CD8-positive, alpha-beta memory T cell (primary cell): ENCODE measurements around the gene LRRIQ1. TPM values are rescaled to one million over a fixed set of nuclear protein-coding genes. Genes with fewer than 3 reads are reported as not detected.

Experiments used
- CTCF ChIA-PET: fragments of 350-600 bp; sonication (Branson Sonifier 250); formaldehyde crosslinking; loops from one replicate; lab custom pipeline; 2021; ENCODE audit warnings: antibody characterized with exemption; lab: Charles Lee
- POLR2A ChIA-PET: fragments of 350-600 bp; sonication (Branson Sonifier 250); formaldehyde crosslinking; loops from one replicate; lab custom pipeline; 2021; ENCODE audit warnings: antibody characterized with exemption; lab: Charles Lee
- DNase-seq, 5 donors: peaks; one replicate each; pipeline versions ENCODE4 v3.0.0 to v3.0.0-alpha.2; 2020 to 2022; ENCODE audit warnings: mixed read lengths in 1 of 5
- H3K27ac ChIP-seq: one replicate; pipeline ENCODE4 v1.7.0; 2013; ENCODE audit warnings: low read depth, mild to moderate bottlenecking, low read length, moderate library complexity
- H3K27me3 ChIP-seq: 2 replicates; pipeline ENCODE4 v1.7.0; 2013; ENCODE audit warnings: low read length, mild to moderate bottlenecking; ENCODE audit not compliant: insufficient read depth, poor library complexity, severe bottlenecking
- H3K36me3 ChIP-seq: 2 replicates; pipeline ENCODE4 v1.7.0; 2013; ENCODE audit warnings: mild to moderate bottlenecking, low read length, moderate library complexity; ENCODE audit not compliant: insufficient read depth
- H3K4me1 ChIP-seq: 2 replicates; pipeline ENCODE4 v1.7.0; 2013; ENCODE audit warnings: mild to moderate bottlenecking, low read length, moderate library complexity; ENCODE audit not compliant: insufficient read depth
- H3K4me3 ChIP-seq: 2 replicates; pipeline ENCODE4 v1.7.0; 2013; ENCODE audit warnings: mild to moderate bottlenecking, low read length
- H3K9me3 ChIP-seq: 2 replicates; pipeline ENCODE4 v1.7.0; 2013; ENCODE audit warnings: mild to moderate bottlenecking, low read length
- H3K27ac Mint-ChIP-seq, 8 donors: one replicate each; pipeline ENCODE4 v1.8.0; 2020 to 2021; ENCODE audit warnings: mixed read lengths in 8 of 8, mild to moderate bottlenecking in 6 of 8, inconsistent platforms in 3 of 8, moderate library complexity in 3 of 8
- H3K27me3 Mint-ChIP-seq, 2 donors: one replicate each; pipeline ENCODE4 v1.8.0; 2020 to 2021; ENCODE audit warnings: mixed read lengths in 2 of 2, mild to moderate bottlenecking in 1 of 2, moderate library complexity in 1 of 2
- H3K36me3 Mint-ChIP-seq, 3 donors: one replicate each; pipeline ENCODE4 v1.8.0; 2020 to 2021; ENCODE audit warnings: mixed read lengths in 3 of 3, inconsistent platforms in 1 of 3, mild to moderate bottlenecking in 1 of 3
- H3K4me1 Mint-ChIP-seq, 3 donors: one replicate each; pipeline ENCODE4 v1.8.0; 2020 to 2021; ENCODE audit warnings: mixed read lengths in 3 of 3, inconsistent platforms in 1 of 3, mild to moderate bottlenecking in 1 of 3
- H3K4me3 Mint-ChIP-seq, 7 donors: one replicate each; pipeline ENCODE4 v1.8.0; 2020 to 2021; ENCODE audit warnings: mixed read lengths in 7 of 7, mild to moderate bottlenecking in 6 of 7, moderate library complexity in 4 of 7, inconsistent platforms in 2 of 7
- H3K9me3 Mint-ChIP-seq, 5 donors: one replicate each; pipeline ENCODE4 v1.8.0; 2020 to 2022; ENCODE audit warnings: mixed read lengths in 5 of 5, mild to moderate bottlenecking in 3 of 5, moderate library complexity in 2 of 5, inconsistent platforms in 1 of 5
- polyA plus RNA-seq: library from polyadenylated mRNA; unstranded; fragments of 300-500 nt; fragmentation: Illumina TruSeq; gene quantifications from one replicate; pipeline ENCODE4 v1.2.3, GENCODE V29; 2021
- total RNA-seq, 2 experiments: library from RNA; stranded (reverse); gene quantifications; one replicate each; pipeline ENCODE4 v1.2.3, GENCODE V29; 2021

Gene LRRIQ1
- total and polyA plus RNA-seq, 3 experiments from 2014 or later = 0.07 TPM; not detected in 2

GRCh38 chr12:85138833-85139232 is 102.7 kb downstream of the LRRIQ1 start:
- ChIA-PET POLR2A (no interaction called here), CTCF (no interaction called here)
- Mint-ChIP-seq H3K36me3 (no peaks in the 10 kb centered on the region), H3K4me3 (no peak overlapping the region), H3K9me3 (peaks cover 0 to 14% (median 3%) of the 10 kb centered on the region in 5 donors), H3K27me3 (no peaks in the 10 kb centered on the region), H3K27ac (no peak overlapping the region), H3K4me1 (no peaks in the 10 kb centered on the region)
- H3K4me1 ChIP-seq = no peaks in the 10 kb centered on the region
- H3K4me3 ChIP-seq = no peak overlapping the region
- H3K9me3 ChIP-seq = no peaks in the 10 kb centered on the region
- no peaks in the 10 kb centered on the region for H3K27me3 ChIP-seq
- H3K36me3 ChIP-seq = no peaks in the 10 kb centered on the region
- H3K27ac ChIP-seq = no peak overlapping the region
- no peak for DNase-seq

DNA sequence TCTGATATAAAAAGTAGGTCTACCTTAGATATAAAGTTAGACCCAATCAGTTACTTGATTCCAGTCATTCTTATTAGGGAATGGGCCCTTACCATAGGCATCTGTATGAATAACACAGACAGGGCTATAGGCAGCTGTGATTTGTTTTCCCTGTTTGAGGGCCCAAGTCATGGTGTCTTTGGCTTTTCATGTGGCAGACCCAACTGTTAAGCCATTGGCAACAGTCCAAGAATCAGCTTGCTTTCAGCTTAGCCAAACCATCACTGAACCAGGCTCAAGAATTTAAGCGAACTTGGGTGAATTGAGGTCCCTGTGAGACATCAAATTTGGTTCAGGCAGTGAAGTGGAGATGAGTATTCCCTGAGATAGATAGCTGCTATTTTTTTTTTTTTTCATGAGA is 111.2 kb downstream of the LRRIQ1 start:
- CTCF ChIA-PET = no interaction called here
- Histone ChIP-seq H3K4me3 (no peak overlapping the region), H3K4me1 (no peaks in the 10 kb centered on the region), H3K36me3 (no peaks in the 10 kb centered on the region), H3K9me3 (no peaks in the 10 kb centered on the region), H3K27me3 (no peaks in the 10 kb centered on the region), H3K27ac (no peak overlapping the region)
- no peaks in the 10 kb centered on the region for H3K36me3 Mint-ChIP-seq
- no peak for DNase-seq
- H3K4me1 Mint-ChIP-seq = no peaks in the 10 kb centered on the region
- H3K27me3 Mint-ChIP-seq = no peaks in the 10 kb centered on the region
- peaks cover 4 to 13% (median 7%) of the 10 kb centered on the region in 5 donors for H3K9me3 Mint-ChIP-seq
- H3K27ac Mint-ChIP-seq = no peak overlapping the region
- H3K4me3 Mint-ChIP-seq = no peak overlapping the region
- POLR2A ChIA-PET = no interaction called here

DNA sequence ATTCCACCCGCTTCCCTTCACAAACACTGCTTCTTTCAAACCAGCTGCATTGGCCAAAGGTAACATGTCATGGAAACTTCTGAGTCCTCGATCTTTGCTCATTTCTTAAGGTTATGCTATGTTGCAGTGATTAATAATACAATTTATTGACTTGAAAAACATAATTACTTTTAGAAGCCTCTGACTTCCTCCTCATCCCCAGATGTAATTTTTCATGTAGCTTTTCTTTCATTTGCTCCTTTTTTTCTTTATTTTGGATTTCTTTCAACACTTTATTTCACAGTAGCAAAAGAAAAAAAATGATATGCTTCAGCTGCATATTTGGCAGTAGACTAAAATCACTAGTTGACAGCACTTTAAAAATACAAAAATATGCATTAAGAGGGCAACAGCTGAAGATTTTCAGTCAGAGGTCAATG is 116.2 kb downstream of the LRRIQ1 start:
- no peak for DNase-seq

DNA sequence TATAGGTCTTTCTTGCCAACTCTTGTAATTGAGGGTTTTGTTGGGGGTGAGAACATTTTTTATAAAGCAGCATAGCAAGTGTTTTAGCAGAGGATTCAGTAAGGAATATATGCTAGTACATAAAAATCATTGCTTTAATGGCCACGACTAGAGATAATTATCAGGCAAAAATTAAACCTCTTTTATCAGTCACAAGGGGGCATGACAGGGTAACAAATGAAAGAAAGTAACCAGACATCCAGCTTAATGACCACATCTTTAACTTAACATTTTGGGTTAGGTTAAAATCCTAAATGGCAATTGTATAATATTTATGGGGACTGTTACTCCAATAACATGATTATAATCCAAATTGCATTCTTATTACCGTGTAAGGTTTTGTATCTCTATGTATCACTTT is 119.6 kb downstream of the LRRIQ1 start:
- Histone ChIP-seq H3K9me3 (no peaks in the 10 kb centered on the region), H3K4me1 (no peaks in the 10 kb centered on the region), H3K36me3 (no peaks in the 10 kb centered on the region), H3K27ac (no peak overlapping the region), H3K4me3 (no peak overlapping the region), H3K27me3 (no peaks in the 10 kb centered on the region)
- Mint-ChIP-seq H3K9me3 (peaks cover 0 to 9% (median 0%) of the 10 kb centered on the region in 5 donors), H3K27ac (no peak overlapping the region), H3K27me3 (no peaks in the 10 kb centered on the region), H3K4me3 (no peak overlapping the region), H3K4me1 (no peaks in the 10 kb centered on the region), H3K36me3 (no peaks in the 10 kb centered on the region)
- DNase-seq = no peak
- CTCF ChIA-PET = no interaction called here
- POLR2A ChIA-PET = no interaction called here

More for the DNA sequence above, 116.2 kb downstream of the LRRIQ1 start:
- Histone ChIP-seq H3K27me3 (no peaks in the 10 kb centered on the region), H3K4me3 (no peak overlapping the region), H3K4me1 (no peaks in the 10 kb centered on the region), H3K36me3 (no peaks in the 10 kb centered on the region), H3K27ac (no peak overlapping the region), H3K9me3 (no peaks in the 10 kb centered on the region)
- no peaks in the 10 kb centered on the region for H3K4me1 Mint-ChIP-seq
- H3K36me3 Mint-ChIP-seq = no peaks in the 10 kb centered on the region
- H3K27me3 Mint-ChIP-seq = no peaks in the 10 kb centered on the region
- peak overlapping the region in 1 of 8 donors; percentile 4 for H3K27ac Mint-ChIP-seq
- peaks cover 2 to 8% (median 4%) of the 10 kb centered on the region in 5 donors for H3K9me3 Mint-ChIP-seq
- ChIA-PET CTCF (no interaction called here), POLR2A (no interaction called here)
- H3K4me3 Mint-ChIP-seq = no peak overlapping the region

GRCh38 chr12:85156569-85156968 is 120.4 kb downstream of the LRRIQ1 start:
- Mint-ChIP-seq H3K27me3 (no peaks in the 10 kb centered on the region), H3K9me3 (peaks cover 0 to 9% (median 0%) of the 10 kb centered on the region in 5 donors), H3K27ac (no peak overlapping the region), H3K4me1 (no peaks in the 10 kb centered on the region), H3K36me3 (no peaks in the 10 kb centered on the region), H3K4me3 (no peak overlapping the region)
- ChIA-PET CTCF (no interaction called here), POLR2A (no interaction called here)
- no peak overlapping the region for H3K4me3 ChIP-seq
- H3K4me1 ChIP-seq = no peaks in the 10 kb centered on the region
- no peak overlapping the region for H3K27ac ChIP-seq
- DNase-seq = no peak
- H3K27me3 ChIP-seq = no peaks in the 10 kb centered on the region
- H3K9me3 ChIP-seq = no peaks in the 10 kb centered on the region
- no peaks in the 10 kb centered on the region for H3K36me3 ChIP-seq

- H3K9me3 Mint-ChIP-seq = peaks cover 0 to 8% (median 0%) of the 10 kb centered on the region in 5 donors
- POLR2A ChIA-PET = no interaction called here
- DNase-seq = no peak
- no peaks in the 10 kb centered on the region for H3K36me3 Mint-ChIP-seq
- CTCF ChIA-PET = no interaction called here
- no peaks in the 10 kb centered on the region for H3K4me1 Mint-ChIP-seq
- H3K27ac ChIP-seq = no peak overlapping the region
- H3K27ac Mint-ChIP-seq = no peak overlapping the region
- H3K36me3 ChIP-seq = no peaks in the 10 kb centered on the region
- no peak overlapping the region for H3K4me3 Mint-ChIP-seq
- no peak overlapping the region for H3K4me3 ChIP-seq
- H3K4me1 ChIP-seq = no peaks in the 10 kb centered on the region
- H3K27me3 Mint-ChIP-seq = no peaks in the 10 kb centered on the region
- H3K27me3 ChIP-seq = no peaks in the 10 kb centered on the region
- no peaks in the 10 kb centered on the region for H3K9me3 ChIP-seq
Observed at GRCh38 chr12:85157035-85157603, 121.0 kb downstream of the LRRIQ1 start.

- DNase-seq = no peak
- Histone ChIP-seq H3K4me3 (no peak overlapping the region), H3K27me3 (no peaks in the 10 kb centered on the region), H3K36me3 (no peaks in the 10 kb centered on the region), H3K9me3 (no peaks in the 10 kb centered on the region), H3K4me1 (no peaks in the 10 kb centered on the region), H3K27ac (no peak overlapping the region)
- Mint-ChIP-seq H3K36me3 (no peaks in the 10 kb centered on the region), H3K27me3 (no peaks in the 10 kb centered on the region), H3K4me3 (no peak overlapping the region), H3K4me1 (no peaks in the 10 kb centered on the region), H3K27ac (no peak overlapping the region), H3K9me3 (peaks cover 0 to 6% (median 0%) of the 10 kb centered on the region in 5 donors)
- ChIA-PET POLR2A (no interaction called here), CTCF (no interaction called here)
Observed at GRCh38 chr12:85163752-85164321, 127.7 kb downstream of the LRRIQ1 start.

DNA sequence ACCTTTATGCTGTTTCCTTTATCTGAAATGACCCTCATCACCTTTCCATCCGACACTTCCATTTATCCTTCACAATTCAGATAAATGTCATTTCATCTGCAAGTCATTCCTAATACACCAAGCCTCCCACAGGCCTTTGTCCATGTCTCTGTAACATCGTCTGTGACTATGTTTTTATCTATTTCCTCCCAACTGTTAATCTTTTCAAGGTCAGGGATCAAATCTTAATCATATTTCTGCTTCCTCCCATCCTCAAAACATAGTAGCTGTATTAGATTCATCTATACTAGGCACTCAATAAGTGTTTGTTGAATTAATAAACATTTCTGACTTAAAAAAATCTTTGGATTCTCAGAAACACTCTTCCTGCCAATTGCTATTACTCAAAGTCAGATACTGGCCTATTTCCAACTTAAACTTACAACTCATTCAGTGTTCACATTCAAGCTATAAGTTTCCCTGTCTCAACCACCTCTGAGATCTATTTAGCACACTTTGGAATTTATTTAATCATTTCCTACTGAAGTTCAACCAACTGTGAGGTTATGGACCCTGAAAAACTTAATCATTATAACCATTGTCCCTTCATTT is 143.6 kb downstream of the LRRIQ1 start:
- Mint-ChIP-seq H3K27me3 (no peaks in the 10 kb centered on the region), H3K4me3 (no peak overlapping the region), H3K36me3 (no peaks in the 10 kb centered on the region), H3K4me1 (no peaks in the 10 kb centered on the region), H3K9me3 (peaks cover 0 to 4% (median 0%) of the 10 kb centered on the region in 5 donors), H3K27ac (no peak overlapping the region)
- H3K4me1 ChIP-seq = no peaks in the 10 kb centered on the region
- no peak overlapping the region for H3K27ac ChIP-seq
- ChIA-PET POLR2A (no interaction called here), CTCF (no interaction called here)
- no peak for DNase-seq
- H3K27me3 ChIP-seq = no peaks in the 10 kb centered on the region
- no peaks in the 10 kb centered on the region for H3K36me3 ChIP-seq
- H3K9me3 ChIP-seq = no peaks in the 10 kb centered on the region
- H3K4me3 ChIP-seq = no peak overlapping the region
